Left ventricle myocardium inferior (tissue), 1 donor: ENCODE data around the gene GRIN3A. TPM values are rescaled to one million over a fixed set of nuclear protein-coding genes. Genes with fewer than 3 reads are reported as not detected.

Source experiments
- DNase-seq: peaks from one replicate; pipeline ENCODE4 v3.0.0-alpha.2; 2020
- H3K27ac ChIP-seq: fragments of 200-600 bp; replicated peaks from 2 replicates; pipeline ENCODE4 v1.8.0; 2021
- H3K27me3 ChIP-seq: fragments of 200-600 bp; 2 replicates; pipeline ENCODE4 v1.8.0; 2021; ENCODE audit warnings: low read depth
- H3K36me3 ChIP-seq: fragments of 200-600 bp; 2 replicates; pipeline ENCODE4 v1.8.0; 2021
- H3K4me1 ChIP-seq: fragments of 200-600 bp; 2 replicates; pipeline ENCODE4 v1.8.0; 2021
- H3K4me3 ChIP-seq: fragments of 200-600 bp; 2 replicates; pipeline ENCODE4 v1.8.0; 2021; ENCODE audit warnings: mild to moderate bottlenecking, moderate library complexity
- H3K9me3 ChIP-seq: fragments of 200-600 bp; replicated peaks from 2 replicates; pipeline ENCODE4 v1.8.0; 2021
- CTCF ChIP-seq: fragments of 200-600 bp; IDR thresholded peaks from 2 replicates; pipeline ENCODE4 v1.8.0; 2021; ENCODE audit warnings: antibody characterized with exemption, mild to moderate bottlenecking, borderline replicate concordance
- intact Hi-C: fragments of 100-400 bp; cut with micrococcal nuclease; formaldehyde crosslinking; loops from one replicate; pipeline ENCODE4 v1.11.0; 2022
- total RNA-seq: library from RNA; stranded (reverse); fragmentation: NEBNext Ultra II Directional; extraction: Animal tissue kit (Norgen Biotek cat#: 25700); gene quantifications from one replicate; pipeline ENCODE4 v1.2.1, GENCODE V29; 2021
- donor health status: DM: no; HTN: yes; CAD: no; lungs with severe emphysema.

Gene GRIN3A
- total RNA-seq, 1 donor from 2014 or later, result 0.49 TPM

DNA sequence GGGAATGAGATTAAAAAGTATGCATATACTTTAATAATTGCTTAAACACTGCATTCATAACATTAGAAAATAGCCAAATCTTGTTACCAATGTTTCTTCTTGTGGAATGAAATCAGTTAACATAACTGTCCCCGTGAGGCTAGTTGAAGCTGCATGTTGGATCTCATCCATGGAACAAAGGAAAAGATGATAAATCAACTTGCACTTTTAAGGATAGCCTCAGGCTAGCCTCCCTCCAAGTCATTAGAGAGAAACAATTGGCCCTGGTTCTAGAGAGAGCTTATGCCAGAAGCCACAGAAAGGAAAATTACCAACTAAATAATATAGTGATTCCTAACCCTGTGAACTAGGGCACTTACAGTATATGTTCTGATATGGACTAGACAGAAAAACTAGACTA is 66.9 kb downstream of the GRIN3A start:
- Histone ChIP-seq H3K27me3 (no peaks in the 10 kb centered on the region), H3K4me3 (no peak overlapping the region), H3K36me3 (no peaks in the 10 kb centered on the region), H3K27ac (no peak overlapping the region), H3K4me1 (no peaks in the 10 kb centered on the region), H3K9me3 (no peaks in the 10 kb centered on the region)
- no peak for DNase-seq
- no peak for TF ChIP-seq CTCF
- intact Hi-C loops, result no loop called here

DNA sequence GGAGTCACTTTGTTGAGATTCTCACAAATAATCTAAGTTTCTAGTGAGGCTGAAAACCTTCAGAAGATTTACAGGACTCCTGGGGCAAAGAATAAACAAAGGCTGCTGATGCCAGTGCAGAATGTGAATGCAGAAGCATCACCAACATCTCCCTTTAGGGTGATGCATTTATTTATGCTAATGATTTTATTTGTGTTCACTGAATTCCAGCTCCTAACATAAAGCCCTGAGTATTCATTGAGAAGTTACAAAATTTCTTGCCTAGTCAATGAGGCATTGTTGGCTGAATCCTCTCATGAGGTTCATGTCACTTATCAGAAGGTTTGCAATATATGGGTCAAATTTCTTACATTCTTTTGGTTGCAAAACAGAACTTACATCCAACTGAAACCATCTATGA is 70.0 kb downstream of the GRIN3A start:
- H3K36me3 ChIP-seq, result no peaks in the 10 kb centered on the region
- intact Hi-C loops, result no loop called here
- no peak overlapping the region for H3K27ac ChIP-seq
- TF ChIP-seq CTCF, result no peak
- no peaks in the 10 kb centered on the region for H3K9me3 ChIP-seq
- no peak for DNase-seq
- H3K4me1 ChIP-seq, result no peaks in the 10 kb centered on the region
- H3K4me3 ChIP-seq, result no peak overlapping the region
- no peaks in the 10 kb centered on the region for H3K27me3 ChIP-seq

DNA sequence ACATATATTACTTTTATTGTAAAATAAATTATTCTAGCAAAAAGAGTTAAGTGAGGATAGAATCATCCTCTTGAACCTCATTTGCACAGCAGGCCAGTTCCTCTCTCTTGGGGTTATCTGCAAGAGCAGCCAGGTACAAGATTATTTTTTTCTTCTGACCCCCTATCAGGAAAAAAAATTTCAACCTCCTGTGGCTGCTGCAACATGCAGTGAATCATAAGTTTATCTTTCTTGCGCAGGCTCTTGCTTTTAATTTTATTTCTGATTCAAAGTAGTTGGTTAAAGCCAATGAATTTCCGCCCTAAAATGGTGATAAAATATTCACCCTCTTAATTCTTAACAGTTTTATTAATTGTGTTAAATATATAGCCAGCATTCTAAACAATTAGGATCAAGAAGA is 74.0 kb downstream of the GRIN3A start:
- DNase-seq, result no peak
- Histone ChIP-seq H3K4me1 (no peaks in the 10 kb centered on the region), H3K9me3 (no peaks in the 10 kb centered on the region), H3K27me3 (no peaks in the 10 kb centered on the region), H3K27ac (no peak overlapping the region), H3K36me3 (no peaks in the 10 kb centered on the region), H3K4me3 (no peak overlapping the region)
- TF ChIP-seq CTCF, result no peak
- intact Hi-C loops, result no loop called here

GRCh38 chr9:101652601-101653175 is 85.8 kb downstream of the GRIN3A start:
- no peak for TF ChIP-seq CTCF
- Histone ChIP-seq H3K4me3 (no peak overlapping the region), H3K9me3 (no peaks in the 10 kb centered on the region), H3K4me1 (no peaks in the 10 kb centered on the region), H3K27ac (no peak overlapping the region), H3K27me3 (peaks cover 3% of the 10 kb centered on the region), H3K36me3 (no peaks in the 10 kb centered on the region)
- DNase-seq, result no peak
- intact Hi-C loops, result no loop called here

GRCh38 chr9:101650142-101650541 is 88.3 kb downstream of the GRIN3A start:
- H3K27me3 ChIP-seq, result peaks cover 3% of the 10 kb centered on the region
- no peaks in the 10 kb centered on the region for H3K36me3 ChIP-seq
- peaks cover 3% of the 10 kb centered on the region for H3K9me3 ChIP-seq
- no peak for DNase-seq
- H3K4me3 ChIP-seq, result no peak overlapping the region
- TF ChIP-seq CTCF, result no peak
- intact Hi-C loops, result no loop called here
- no peaks in the 10 kb centered on the region for H3K4me1 ChIP-seq
- H3K27ac ChIP-seq, result no peak overlapping the region
